Nucleus accumbens (tissue), 56 donors: ENCODE results near the gene NRM.
A peak's percentile ranks its signal among the peaks of the same experiment; 100 is the strongest.

ENCODE experiments used
- DNase-seq, 56 donors: peaks; one replicate each; lab custom pipeline; 2025; lab: John Stamatoyannopoulos, UW

Gene NRM

DNA sequence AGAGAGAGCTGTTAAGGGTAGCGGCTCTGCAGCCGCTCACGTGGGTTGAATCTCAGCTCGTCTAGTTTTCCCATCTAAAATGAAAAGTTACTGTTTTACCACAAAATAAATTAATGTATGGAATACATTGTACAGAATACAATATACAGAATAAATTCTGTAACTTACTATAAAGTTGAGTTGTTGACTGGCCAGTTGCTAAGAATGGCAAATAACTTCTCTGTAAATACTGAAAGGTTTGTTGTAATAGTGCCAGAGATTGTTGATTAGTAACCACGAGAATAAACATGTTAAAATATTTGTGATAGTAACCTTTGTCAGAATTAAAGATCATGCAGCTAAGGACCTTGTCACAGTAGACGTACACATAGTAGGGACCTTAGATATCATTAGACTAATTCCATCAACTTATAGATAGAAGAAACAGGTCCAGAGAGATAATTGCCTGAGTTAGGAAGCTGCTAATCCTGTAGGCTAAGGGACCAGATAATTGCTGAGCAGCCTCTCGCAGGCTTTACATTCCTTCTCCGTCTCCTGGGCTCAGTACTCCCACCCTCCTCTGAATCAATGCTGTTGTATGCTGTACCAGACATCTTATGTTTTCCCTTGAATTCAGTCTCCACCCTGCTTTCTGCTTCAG is 544 bp upstream of the NRM start:
- no peak for DNase-seq

DNA sequence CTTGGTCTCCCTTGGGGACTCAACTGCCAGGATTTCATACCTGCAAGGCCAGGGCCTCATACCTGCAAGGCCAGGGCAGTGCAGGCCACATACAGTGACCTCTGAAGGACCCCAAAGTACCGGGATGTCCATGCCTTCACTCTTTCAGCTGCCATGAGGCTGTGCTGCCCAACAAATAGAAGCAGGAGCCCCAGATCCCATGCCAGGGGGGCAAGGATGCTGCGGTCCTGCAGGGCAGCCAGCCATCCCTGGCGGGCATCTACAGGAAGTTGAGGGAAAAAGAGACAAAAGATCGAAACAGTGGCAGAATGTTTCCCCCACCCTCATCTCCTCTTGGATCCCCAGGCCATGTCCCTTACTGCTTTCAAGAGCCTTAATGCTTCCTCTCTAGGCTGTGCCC is 799 bp downstream of the NRM start:
- DNase-seq = no peak

GRCh38 chr6:30689022-30689865 is 1.5 kb downstream of the NRM start:
- DNase-seq = no peak

GRCh38 chr6:30688569-30688968 is 2.2 kb downstream of the NRM start:
- DNase-seq = no peak

- DNase-seq = peak in 7 of 56 donors; percentile 11 to 55 (median 23)
Observed at GRCh38 chr6:30687659-30688431, 2.9 kb downstream of the NRM start.

- DNase-seq = peak in 46 of 56 donors; percentile 11 to 79 (median 48)
Observed at GRCh38 chr6:30686908-30687658, 3.7 kb downstream of the NRM start.

- DNase-seq = peak in 36 of 56 donors; percentile 12 to 68 (median 36)
Observed at GRCh38 chr6:30686009-30686907, 4.5 kb downstream of the NRM start, which contains the start of gene PPP1R18. Gene PPP1R18, minus strand, starts transcription at chr6:30686645. Its CDS starts 627 bp downstream, at chr6:30686018.

DNA sequence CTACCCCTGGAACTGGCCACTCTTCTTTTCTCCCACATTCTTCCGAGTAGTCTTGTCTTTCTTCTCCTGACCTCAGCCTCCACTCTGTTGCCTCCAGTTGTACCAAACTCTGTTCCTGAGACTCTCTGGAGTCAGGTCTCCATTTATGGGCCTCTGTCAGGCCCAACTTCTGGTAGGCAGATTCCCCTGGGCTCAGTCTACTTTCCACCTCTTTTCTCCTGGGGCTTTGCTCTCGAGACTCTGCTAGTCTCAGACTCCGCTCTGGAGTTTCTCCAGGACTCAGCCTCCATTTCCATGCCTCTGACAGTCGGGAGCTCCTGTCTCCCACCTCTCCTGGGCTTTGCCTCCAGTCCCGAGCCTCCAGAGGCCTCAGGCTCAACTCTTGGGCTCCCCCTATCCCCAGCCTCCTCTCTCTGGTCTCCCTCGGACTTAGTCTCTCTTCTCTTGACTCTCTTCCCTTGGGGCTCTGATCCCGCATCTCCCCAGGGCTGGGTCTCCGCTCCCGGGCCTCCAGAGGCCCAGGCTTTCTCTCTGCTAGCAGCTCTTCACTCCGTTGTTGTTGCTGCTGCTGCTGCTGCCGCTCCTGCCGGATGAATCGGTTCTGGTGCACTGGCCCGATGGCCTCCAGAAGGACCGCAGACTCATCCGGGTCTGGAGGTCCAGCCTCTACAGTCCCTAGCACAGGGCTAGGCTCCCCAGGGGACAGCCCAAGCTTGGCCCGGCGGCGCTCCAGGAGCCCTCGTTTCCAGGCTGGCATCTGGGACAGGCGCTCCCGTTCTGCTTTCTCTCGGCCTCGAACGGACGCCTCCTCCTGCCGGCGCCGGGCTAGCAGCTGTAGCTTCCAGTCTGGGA is 5.4 kb downstream of the NRM start:
- no peak for DNase-seq

DNA sequence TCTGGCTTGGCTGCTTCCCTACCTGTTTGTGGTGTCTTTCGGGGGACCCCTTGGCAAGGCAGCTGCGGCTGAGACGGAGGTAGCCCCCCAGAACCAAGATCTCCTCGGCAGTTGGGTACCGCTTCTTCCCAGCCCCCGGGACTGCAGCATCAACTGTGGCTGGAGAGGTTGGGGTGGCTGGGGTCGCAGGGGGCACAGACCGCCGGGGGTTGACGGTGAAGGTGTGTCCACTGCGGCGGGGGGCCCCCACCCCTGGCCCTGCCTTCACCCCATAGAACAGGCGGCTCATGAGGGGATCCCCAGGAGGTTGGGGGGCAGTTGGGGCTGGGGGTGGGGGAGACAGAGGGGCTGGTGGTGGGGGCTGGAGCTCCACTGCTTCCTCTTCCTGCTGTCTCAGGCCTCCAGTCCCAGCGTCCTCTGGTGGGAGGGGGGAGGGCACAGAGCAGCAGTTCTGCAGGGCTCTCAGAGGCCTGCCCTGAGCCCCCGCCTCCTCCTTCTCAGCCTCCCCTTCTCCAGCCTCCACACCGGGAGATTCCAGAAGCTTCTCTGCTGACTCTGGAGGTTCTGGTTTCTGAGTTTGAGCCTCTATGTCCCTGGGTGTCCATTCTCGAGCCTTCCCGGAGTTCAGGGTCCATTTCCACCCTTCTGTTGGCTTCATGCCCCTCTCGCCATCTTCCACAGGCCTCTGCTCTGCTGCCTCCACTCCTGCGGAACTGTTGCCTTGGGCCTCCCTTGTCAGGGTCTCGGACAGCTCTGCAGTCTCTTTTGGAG is 6.2 kb downstream of the NRM start:
- peak in 9 of 56 donors; percentile 8 to 42 (median 13) for DNase-seq

DNA sequence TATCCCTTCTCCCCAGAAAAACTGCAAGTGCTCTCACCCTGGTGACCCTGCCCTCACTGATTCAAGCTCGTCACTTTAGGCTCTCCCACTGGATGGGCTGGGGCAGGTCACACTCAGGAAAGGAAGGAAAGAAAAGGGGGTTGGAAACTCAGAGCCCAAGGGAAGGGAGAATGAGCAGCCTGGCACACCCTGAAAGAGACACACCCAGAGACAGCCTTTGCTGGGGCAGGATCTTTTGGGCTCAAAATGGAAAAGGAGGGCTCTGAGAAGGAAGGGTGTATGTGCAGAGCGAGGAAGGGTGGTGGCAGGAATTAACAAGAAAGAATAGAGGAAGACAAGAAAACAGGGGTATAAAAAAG is 6.8 kb downstream of the NRM start:
- DNase-seq = no peak

GRCh38 chr6:30683183-30683979 is 7.4 kb downstream of the NRM start:
- DNase-seq = peak in 3 of 56 donors; percentile 8 to 29 (median 28)

GRCh38 chr6:30682143-30683117 is 8.4 kb downstream of the NRM start:
- peak in 31 of 56 donors; percentile 9 to 66 (median 28) for DNase-seq

- DNase-seq = no peak
Observed at GRCh38 chr6:30681766-30682142, 9.0 kb downstream of the NRM start.

GRCh38 chr6:30679765-30680535 is 10.8 kb downstream of the NRM start:
- no peak for DNase-seq
